SK-N-MC (cell line): ENCODE results near the gene CLK2.

Source experiments
- EZH2 ChIP-seq: fragments of 200-600 bp; sonication (generic); IDR thresholded peaks from one replicate; pipeline ENCODE4 v1.6.1; 2017; ENCODE audit warnings: antibody characterized with exemption
- FOXP2 ChIP-seq: optimal IDR thresholded peaks from 2 replicates; pipeline ENCODE3; 2011; ENCODE audit warnings: mild to moderate bottlenecking, moderate library complexity; ENCODE audit not compliant: insufficient read depth; ENCODE audit errors: extremely low read length, control extremely low read depth
- POLR2AphosphoS5 ChIP-seq: IDR thresholded peaks from 2 replicates; pipeline ENCODE4 v1.6.1; 2012; ENCODE audit warnings: mild to moderate bottlenecking, low read depth, low read length, borderline replicate concordance

GRCh38 chr1:155261493-155261851, 11.8 kb downstream of the CLK2 start:
- no peak for TF ChIP-seq EZH2
- no peak for TF ChIP-seq POLR2AphosphoS5
- TF ChIP-seq FOXP2 = no peak
